OCI-LY7 (cell line): Measurements from ENCODE around the gene SPTLC1. TPM values are rescaled to one million over a fixed set of nuclear protein-coding genes. Genes with fewer than 3 reads are reported as not detected.

Source experiments
- BruUV-seq: library from RNA; stranded (reverse); fragments of 400-500 nt; replicated peaks from 2 replicates; lab custom pipeline; 2021; lab: Mats Ljungman, UMichigan
- CTCF ChIA-PET: fragments of 300-600 bp; sonication (Branson Sonifier 250); formaldehyde crosslinking; loops from one replicate; lab custom pipeline; 2022; ENCODE audit warnings: antibody characterized with exemption; ENCODE audit not compliant: unreplicated experiment; lab: Charles Lee
- POLR2A ChIA-PET: fragments of 300-600 bp; sonication (Branson Sonifier 250); formaldehyde crosslinking; loops from one replicate; lab custom pipeline; 2022; ENCODE audit warnings: antibody characterized with exemption; lab: Charles Lee
- DNase-seq: peaks from one replicate; pipeline ENCODE4 v3.0.0-alpha.2; 2015; ENCODE audit warnings: low spot score
- H2AFZ ChIP-seq: fragments of 200-600 bp; sonication (generic), shearing (Covaris generic); 2 replicates; pipeline ENCODE4 v1.6.1; 2014; ENCODE audit warnings: mild to moderate bottlenecking, antibody characterized with exemption, low read length, moderate library complexity
- H3K27ac ChIP-seq: fragments of 200-600 bp; sonication (generic); 2 replicates; pipeline ENCODE4 v1.5.1; 2014; ENCODE audit warnings: mixed run types, low read depth, mild to moderate bottlenecking, moderate library complexity, low read length, inconsistent platforms; ENCODE audit not compliant: poor library complexity, severe bottlenecking
- H3K36me3 ChIP-seq: fragments of 200-600 bp; sonication (generic); 2 replicates; pipeline ENCODE4 v1.6.1; 2014; ENCODE audit warnings: mild to moderate bottlenecking, antibody characterized with exemption, low read length, moderate library complexity, mixed read lengths; ENCODE audit not compliant: insufficient read depth
- H3K4me1 ChIP-seq: fragments of 200-600 bp; sonication (generic); 2 replicates; pipeline ENCODE4 v1.5.1; 2014; ENCODE audit warnings: mild to moderate bottlenecking, low read length; ENCODE audit not compliant: insufficient read depth, poor library complexity, severe bottlenecking
- H3K4me2 ChIP-seq: fragments of 200-600 bp; sonication (generic); 2 replicates; pipeline ENCODE4 v1.6.1; 2014; ENCODE audit warnings: mild to moderate bottlenecking, low read length
- H3K4me3 ChIP-seq: fragments of 200-600 bp; sonication (generic); 2 replicates; pipeline ENCODE4 v1.5.1; 2014; ENCODE audit warnings: mild to moderate bottlenecking, low read depth, low read length; ENCODE audit not compliant: poor library complexity, severe bottlenecking
- H3K79me2 ChIP-seq: fragments of 200-600 bp; sonication (generic); 2 replicates; pipeline ENCODE4 v1.6.1; 2016; ENCODE audit warnings: low read depth, mild to moderate bottlenecking, low read length, moderate library complexity, mixed read lengths; ENCODE audit not compliant: insufficient read depth
- H3K9me2 ChIP-seq: fragments of 200-600 bp; sonication (generic); 2 replicates; pipeline ENCODE4 v1.6.1; 2016; ENCODE audit warnings: mild to moderate bottlenecking, low read length, mixed read lengths; ENCODE audit not compliant: insufficient read depth
- H3K9me3 ChIP-seq: fragments of 200-600 bp; sonication (generic); 2 replicates; pipeline ENCODE4 v1.6.1; 2014; ENCODE audit warnings: mild to moderate bottlenecking, mixed run types, low read length, mixed read lengths
- H4K20me1 ChIP-seq: fragments of 200-600 bp; sonication (generic); 2 replicates; pipeline ENCODE4 v1.6.1; 2014; ENCODE audit warnings: mild to moderate bottlenecking, antibody characterized with exemption, low read length, moderate library complexity, mixed read lengths; ENCODE audit not compliant: insufficient read depth
- CTCF ChIP-seq: fragments of 200-600 bp; sonication (generic); conservative IDR thresholded peaks from 2 replicates; pipeline ENCODE4 v1.5.1; 2014; ENCODE audit warnings: mild to moderate bottlenecking, antibody characterized with exemption, low read length, moderate library complexity, mixed read lengths
- EZH2phosphoT487 ChIP-seq: fragments of 200-600 bp; sonication (generic); IDR thresholded peaks from 2 replicates; pipeline ENCODE4 v1.6.1; 2018; ENCODE audit warnings: low read depth, borderline replicate concordance, mild to moderate bottlenecking, mixed run types, antibody characterized with exemption, low read length, moderate library complexity, mixed read lengths
- intact Hi-C: fragments of 100-400 bp; cut with micrococcal nuclease; formaldehyde crosslinking; loops from one replicate; pipeline ENCODE4 v1.10.0; 2022; ENCODE audit not compliant: unreplicated experiment
- total RNA-seq, 2 experiments: library from RNA; depleted of rRNA in 1 of 2; stranded (reverse); fragments of >200 nt in 1 of 2; shearing (Covaris generic) in 1 of 2; gene quantifications; 2 replicates each; pipeline ENCODE4 v1.2.3, GENCODE V29; 2014 to 2022

The SPTLC1 gene
- total RNA-seq, 2 experiments from 2014 or later = 42.2 to 48.7 TPM

GRCh38 chr9:92058723-92059444, 56.3 kb downstream of the SPTLC1 start:
- no peaks in the 10 kb centered on the region for H3K9me2 ChIP-seq
- 0 out of 2 replicates have a peak, but pooled peaks cover 7% of the 10 kb centered on the region for H3K79me2 ChIP-seq
- no peak overlapping the region for H3K4me3 ChIP-seq
- H3K4me1 ChIP-seq = no peaks in the 10 kb centered on the region
- TF ChIP-seq EZH2phosphoT487 (no peak), CTCF (no peak)
- POLR2A ChIA-PET = no interaction called here
- no peak overlapping the region for H3K27ac ChIP-seq
- peaks cover 85% of the 10 kb centered on the region for H3K36me3 ChIP-seq
- intact Hi-C loops = no loop called here
- H4K20me1 ChIP-seq = no peaks in the 10 kb centered on the region
- no peak for DNase-seq
- H3K4me2 ChIP-seq = no peak overlapping the region
- CTCF ChIA-PET = no interaction called here
- peaks cover 32% of the 10 kb centered on the region; the same call in 1 of the 2 replicates for H3K9me3 ChIP-seq
- BruUV-seq = no TSS peak
- H2AFZ ChIP-seq = no peak overlapping the region

DNA sequence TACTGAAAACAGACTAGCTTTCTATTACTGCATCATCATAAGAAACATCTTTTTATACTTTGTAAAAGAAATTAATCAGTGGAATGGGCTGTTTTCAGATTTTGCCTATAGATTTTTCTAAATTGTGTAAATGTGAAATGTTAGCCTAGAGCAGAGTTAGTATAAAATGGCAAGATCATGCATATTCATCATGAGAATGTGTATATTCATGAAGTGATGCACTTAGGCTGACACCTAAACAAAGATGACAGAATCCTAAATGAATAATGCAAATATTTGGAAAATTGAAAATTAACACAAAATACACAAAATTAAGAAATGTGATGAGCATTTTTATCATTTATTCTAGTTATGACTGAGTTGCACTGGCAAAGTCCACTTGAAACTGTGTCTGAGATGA, 57.2 kb downstream of the SPTLC1 start:
- Histone ChIP-seq H3K4me2 (no peak overlapping the region), H3K27ac (no peak overlapping the region), H4K20me1 (no peaks in the 10 kb centered on the region), H3K4me1 (no peaks in the 10 kb centered on the region), H3K79me2 (0 out of 2 replicates have a peak, but pooled peaks cover 7% of the 10 kb centered on the region), H3K9me3 (peaks cover 24% of the 10 kb centered on the region; the same call in 1 of the 2 replicates), H3K36me3 (peaks cover 85% of the 10 kb centered on the region), H2AFZ (no peak overlapping the region), H3K9me2 (no peaks in the 10 kb centered on the region), H3K4me3 (no peak overlapping the region)
- no peak for DNase-seq
- no peak for TF ChIP-seq CTCF
- no peak for TF ChIP-seq EZH2phosphoT487
- BruUV-seq = no TSS peak
- ChIA-PET CTCF (no interaction called here), POLR2A (no interaction called here)
- intact Hi-C loops = no loop called here

GRCh38 chr9:92057226-92057625, 58.0 kb downstream of the SPTLC1 start:
- CTCF ChIA-PET = no interaction called here
- intact Hi-C loops = no loop called here
- Histone ChIP-seq H3K36me3 (peaks cover 82% of the 10 kb centered on the region), H2AFZ (no peak overlapping the region), H3K4me1 (no peaks in the 10 kb centered on the region), H3K79me2 (0 out of 2 replicates have a peak, but pooled peaks cover 7% of the 10 kb centered on the region), H3K4me3 (no peak overlapping the region), H4K20me1 (no peaks in the 10 kb centered on the region), H3K9me2 (no peaks in the 10 kb centered on the region), H3K4me2 (no peak overlapping the region), H3K9me3 (peaks cover 16% of the 10 kb centered on the region; the same call in 1 of the 2 replicates), H3K27ac (no peak overlapping the region)
- no peak for DNase-seq
- TF ChIP-seq EZH2phosphoT487 (no peak), CTCF (no peak)
- POLR2A ChIA-PET = no interaction called here
- BruUV-seq = no TSS peak
